GM23338 (cell line): ENCODE results near the gene TMSB4X. TPM values are rescaled to one million over a fixed set of nuclear protein-coding genes. Genes with fewer than 3 reads are reported as not detected.

Source experiments
- ATAC-seq: fragments of 200-7000 bp; cut with Tn5 transposase; 3 replicates; pipeline ENCODE4 v1.9.1; 2020
- DNase-seq: peaks from one replicate; pipeline ENCODE4 v3.0.0-alpha.2; 2015; ENCODE audit warnings: low spot score
- H2AFZ ChIP-seq: fragments of 200-600 bp; sonication (generic); 2 replicates; pipeline ENCODE4 v1.8.0; 2016; ENCODE audit warnings: antibody characterized with exemption, mild to moderate bottlenecking, moderate library complexity
- H3F3A ChIP-seq: fragments of 200-600 bp; sonication (generic); replicated peaks from 2 replicates; pipeline ENCODE4 v1.8.0; 2017; ENCODE audit warnings: antibody characterized with exemption, mixed run types, low read depth
- H3K27ac ChIP-seq: fragments of 200-600 bp; sonication (generic); 2 replicates; pipeline ENCODE4 v1.6.1; 2016; ENCODE audit warnings: low read depth
- H3K27me3 ChIP-seq: fragments of 200-600 bp; sonication (generic); 2 replicates; pipeline ENCODE4 v1.8.0; 2016; ENCODE audit warnings: mild to moderate bottlenecking, mixed run types, moderate library complexity; ENCODE audit not compliant: insufficient read depth
- H3K36me3 ChIP-seq: fragments of 200-600 bp; sonication (generic); 2 replicates; pipeline ENCODE4 v1.8.0; 2016; ENCODE audit warnings: mild to moderate bottlenecking; ENCODE audit not compliant: insufficient read depth
- H3K4me1 ChIP-seq: fragments of 200-600 bp; sonication (generic); 2 replicates; pipeline ENCODE4 v1.8.0; 2016; ENCODE audit warnings: mild to moderate bottlenecking, moderate library complexity; ENCODE audit not compliant: insufficient read depth
- H3K4me2 ChIP-seq: fragments of 200-600 bp; sonication (generic); 2 replicates; pipeline ENCODE4 v1.7.1; 2017; ENCODE audit warnings: mixed run types
- H3K4me3 ChIP-seq: fragments of 200-600 bp; sonication (generic); 2 replicates; pipeline ENCODE4 v1.6.1; 2016; ENCODE audit warnings: mixed run types
- H3K79me2 ChIP-seq: fragments of 200-600 bp; sonication (generic); replicated peaks from 2 replicates; pipeline ENCODE4 v1.8.0; 2017; ENCODE audit warnings: mild to moderate bottlenecking; ENCODE audit not compliant: insufficient read depth
- H3K9me2 ChIP-seq: fragments of 200-600 bp; sonication (generic); 2 replicates; pipeline ENCODE4 v1.8.0; 2017; ENCODE audit not compliant: insufficient read depth
- H4K20me1 ChIP-seq: fragments of 200-600 bp; sonication (generic); replicated peaks from 2 replicates; pipeline ENCODE4 v1.8.0; 2017; ENCODE audit warnings: mild to moderate bottlenecking; ENCODE audit not compliant: insufficient read depth
- H3K27ac Mint-ChIP-seq: 2 replicates; pipeline ENCODE4 v1.8.0; 2020; ENCODE audit warnings: inconsistent platforms, mild to moderate bottlenecking, moderate library complexity, mixed read lengths
- H3K27me3 Mint-ChIP-seq: 3 replicates; pipeline ENCODE4 v1.8.0; 2022; ENCODE audit warnings: low read depth, mild to moderate bottlenecking, moderate library complexity, mixed read lengths, inconsistent platforms; ENCODE audit not compliant: insufficient read depth, poor library complexity
- H3K36me3 Mint-ChIP-seq: 3 replicates; pipeline ENCODE4 v1.8.0; 2021; ENCODE audit warnings: low read depth, mild to moderate bottlenecking, inconsistent platforms, moderate library complexity, mixed read lengths
- H3K4me1 Mint-ChIP-seq: 3 replicates; pipeline ENCODE4 v1.8.0; 2020; ENCODE audit warnings: mild to moderate bottlenecking, inconsistent platforms, mixed read lengths
- H3K4me3 Mint-ChIP-seq: 3 replicates; pipeline ENCODE4 v1.8.0; 2021; ENCODE audit warnings: moderate library complexity, mild to moderate bottlenecking, inconsistent platforms, mixed read lengths
- H3K9me3 Mint-ChIP-seq: 3 replicates; pipeline ENCODE4 v1.8.0; 2020; ENCODE audit warnings: moderate library complexity, mild to moderate bottlenecking, inconsistent platforms, mixed read lengths
- CREB1 ChIP-seq: fragments of 250-450 bp; sonication (Bioruptor Pico); IDR thresholded peaks from 2 replicates; pipeline ENCODE4 v1.5.0; 2020; ENCODE audit warnings: low read depth, mild to moderate bottlenecking, moderate library complexity
- CTCF ChIP-seq, 2 experiments: fragments of 200-600 bp in 1 of 2; sonication (generic) in 1 of 2; conservative IDR thresholded peaks; 2 replicates each; pipeline versions ENCODE4 v1.5.1 to v1.6.1; 2016 to 2017; ENCODE audit warnings: antibody characterized with exemption in 2 of 2, low read depth in 2 of 2, mild to moderate bottlenecking in 2 of 2, moderate library complexity in 1 of 2
- ETS1 ChIP-seq: IDR thresholded peaks from 2 replicates; pipeline ENCODE4 v1.6.1; 2016; ENCODE audit warnings: antibody characterized with exemption
- EZH2 ChIP-seq: fragments of 200-600 bp; sonication (generic); IDR thresholded peaks from one replicate; pipeline ENCODE4 v1.8.0; 2017; ENCODE audit warnings: antibody characterized with exemption, mild to moderate bottlenecking, low read depth; ENCODE audit not compliant: unreplicated experiment
- EZH2phosphoT487 ChIP-seq: fragments of 200-600 bp; sonication (generic); IDR thresholded peaks from one replicate; pipeline ENCODE4 v1.8.1; 2018; ENCODE audit warnings: antibody characterized with exemption; ENCODE audit not compliant: unreplicated experiment
- JUNB ChIP-seq: IDR thresholded peaks from one replicate; pipeline ENCODE4 v1.6.1; 2016; ENCODE audit warnings: antibody characterized with exemption; ENCODE audit not compliant: unreplicated experiment
- NANOG ChIP-seq: IDR thresholded peaks from 2 replicates; pipeline ENCODE4 v1.6.1; 2016; ENCODE audit warnings: antibody characterized with exemption, borderline replicate concordance
- POLR2AphosphoS5 ChIP-seq: IDR thresholded peaks from 2 replicates; pipeline ENCODE4 v1.6.1; 2016; ENCODE audit warnings: antibody characterized with exemption, low read depth
- REST ChIP-seq: IDR thresholded peaks from one replicate; pipeline ENCODE4 v1.6.1; 2018; ENCODE audit warnings: antibody characterized with exemption; ENCODE audit not compliant: unreplicated experiment
- STAT1 ChIP-seq: IDR thresholded peaks from one replicate; pipeline ENCODE4 v1.6.1; 2016; ENCODE audit warnings: antibody characterized with exemption; ENCODE audit not compliant: unreplicated experiment
- ZNF114 ChIP-seq: fragments of 250-450 bp; sonication (Bioruptor Pico); IDR thresholded peaks from 2 replicates; pipeline ENCODE4 v1.5.0; 2020; ENCODE audit warnings: mild to moderate bottlenecking, moderate library complexity
- ZNF331 ChIP-seq: fragments of 250-450 bp; sonication (Bioruptor Pico); IDR thresholded peaks from 2 replicates; pipeline ENCODE4 v1.5.0; 2020; ENCODE audit warnings: low read depth, mild to moderate bottlenecking, moderate library complexity
- ZNF462 ChIP-seq: fragments of 250-450 bp; sonication (Bioruptor Pico); IDR thresholded peaks from 2 replicates; pipeline ENCODE4 v1.5.0; 2020; ENCODE audit warnings: mild to moderate bottlenecking, moderate library complexity
- polyA plus RNA-seq: library from polyadenylated mRNA; unstranded; fragments of >200 nt; fragmentation: Nextera tagmentation; extraction: Ambion mirVana; gene quantifications from 2 replicates; pipeline ENCODE4 v1.2.1, GENCODE V29; 2016
- total RNA-seq: library from RNA; depleted of rRNA; stranded (reverse); fragments of >200 nt; shearing (Covaris generic); gene quantifications from 2 replicates; pipeline ENCODE4 v1.2.3, GENCODE V29; 2014

The TMSB4X gene
- total and polyA plus RNA-seq, 2 experiments from 2014 or later: 999 to 6,191 TPM

- no peaks in the 10 kb centered on the region for H3K36me3 ChIP-seq
- no peaks in the 10 kb centered on the region; the same call in 1 of the 2 replicates for H3K4me1 ChIP-seq
- Mint-ChIP-seq H3K36me3 (peaks cover 8% of the 10 kb centered on the region; the same call in 2 of the 3 replicates), H3K4me1 (no peaks in the 10 kb centered on the region), H3K27ac (no peak overlapping the region), H3K9me3 (peaks cover 12% of the 10 kb centered on the region), H3K27me3 (peaks cover 4% of the 10 kb centered on the region), H3K4me3 (no peak overlapping the region)
- no peaks in the 10 kb centered on the region for H3F3A ChIP-seq
- no peak overlapping the region for H3K4me3 ChIP-seq
- no peak overlapping the region for H3K27ac ChIP-seq
- TF ChIP-seq POLR2AphosphoS5 (no peak), CREB1 (no peak), ZNF331 (CRISPR knock-in tag) (no peak), ZNF114 (CRISPR knock-in tag) (no peak), CTCF (conservative IDR thresholded peaks at IDR 0.05; ENCODE audit: low read depth in 2 of 2) (no peak), ETS1 (no peak), EZH2 (no peak), ZNF462 (CRISPR knock-in tag) (no peak), EZH2phosphoT487 (no peak), REST (no peak), STAT1 (no peak), NANOG (no peak), JUNB (no peak)
- H3K9me2 ChIP-seq: no peaks in the 10 kb centered on the region
- ATAC-seq (no peak), DNase-seq (no peak)
- H2AFZ ChIP-seq: no peak overlapping the region
- H3K4me2 ChIP-seq: no peak overlapping the region
- no peaks in the 10 kb centered on the region for H3K27me3 ChIP-seq
- H3K79me2 ChIP-seq: no peaks in the 10 kb centered on the region
- no peaks in the 10 kb centered on the region for H4K20me1 ChIP-seq
These were observed 16.9 kb upstream of the TMSB4X start for GRCh38 chrX:12958059-12958458.
